GM12878 (cell line): ENCODE data around the gene TMC5. TPM values are rescaled to one million over a fixed set of nuclear protein-coding genes. Genes with fewer than 3 reads are reported as not detected.

ENCODE experiments used
- ATAC-seq: fragments of 200-7000 bp; cut with Tn5 transposase; 3 replicates; pipeline ENCODE4 v1.9.1; 2020; ENCODE audit warnings: mild to moderate bottlenecking, moderate library complexity
- BruUV-seq: library from RNA; stranded (reverse); fragments of 400-500 nt; replicated peaks from 2 replicates; lab custom pipeline; 2021; lab: Mats Ljungman, UMichigan
- CTCF ChIA-PET: fragments of 300-600 bp; sonication (Branson Sonifier 250); formaldehyde crosslinking; extraction: SDS; loops from one replicate; lab custom pipeline; 2021; ENCODE audit warnings: inconsistent platforms; lab: Yijun Ruan, JAX
- POLR2A ChIA-PET: fragments of 350-600 bp; formaldehyde crosslinking; extraction: SDS; loops from one replicate; lab custom pipeline; 2021; ENCODE audit warnings: inconsistent platforms; lab: Charles Lee
- RAD21 ChIA-PET: fragments of 300-600 bp; sonication (Branson Sonifier 250); formaldehyde crosslinking; loops from one replicate; lab custom pipeline; 2023; ENCODE audit warnings: antibody characterized with exemption; ENCODE audit not compliant: unreplicated experiment; lab: Charles Lee
- SMC1A ChIA-PET: fragments of 300-600 bp; sonication (Branson Sonifier 250); formaldehyde crosslinking; loops from one replicate; lab custom pipeline; 2023; ENCODE audit not compliant: unreplicated experiment, uncharacterized antibody; lab: Charles Lee
- DNase-seq: peaks from one replicate; pipeline ENCODE4 v3.0.0-alpha.2; 2011; ENCODE audit warnings: low read depth, low spot score
- FAIRE-seq: peaks from 3 replicates; lab custom pipeline; 2011; peaks lifted over from hg19 to GRCh38; lab: Jason Lieb, UNC
- H2AFZ ChIP-seq: 2 replicates; pipeline ENCODE4 v1.6.0; 2011; ENCODE audit warnings: low read depth, low read length, control low read depth; ENCODE audit not compliant: control insufficient read depth
- H3K27ac ChIP-seq: 2 replicates; pipeline ENCODE4 v1.5.1; 2011; ENCODE audit warnings: control low read depth; ENCODE audit not compliant: control insufficient read depth, insufficient read depth
- H3K27me3 ChIP-seq, 2 experiments: replicated peaks in 1 of 2; 2 replicates each; pipeline versions ENCODE4 v1.6.0 to v1.6.1; 2011; ENCODE audit warnings: low read length in 1 of 2; ENCODE audit not compliant: control insufficient read depth in 2 of 2, insufficient read depth in 2 of 2
- H3K36me3 ChIP-seq, 2 experiments: 2 replicates each; pipeline ENCODE4 v1.5.1; 2011; ENCODE audit warnings: low read length in 1 of 2; ENCODE audit not compliant: control insufficient read depth in 2 of 2, insufficient read depth in 2 of 2
- H3K4me1 ChIP-seq: 2 replicates; pipeline ENCODE4 v1.6.1; 2011; ENCODE audit warnings: mild to moderate bottlenecking, low read length, moderate library complexity, mixed read lengths; ENCODE audit not compliant: control insufficient read depth, insufficient read depth
- H3K4me2 ChIP-seq: 2 replicates; pipeline ENCODE4 v1.6.0; 2011; ENCODE audit warnings: control low read depth; ENCODE audit not compliant: control insufficient read depth, insufficient read depth
- H3K4me3 ChIP-seq: fragments of 200-600 bp; sonication (generic); 2 replicates; pipeline ENCODE4 v1.5.1; 2016
- H3K79me2 ChIP-seq: 2 replicates; pipeline ENCODE4 v1.6.0; 2011; ENCODE audit warnings: low read length; ENCODE audit not compliant: control insufficient read depth, insufficient read depth
- H3K9ac ChIP-seq: 2 replicates; pipeline ENCODE4 v1.8.0; 2011; ENCODE audit warnings: low read length, control low read depth, mixed read lengths; ENCODE audit not compliant: control insufficient read depth, insufficient read depth
- H3K9me3 ChIP-seq: replicated peaks from 3 replicates; pipeline ENCODE4 v1.5.1; 2011; ENCODE audit warnings: mild to moderate bottlenecking, low read length; ENCODE audit not compliant: control insufficient read depth, insufficient read depth
- H4K20me1 ChIP-seq: 2 replicates; pipeline ENCODE4 v1.6.0; 2011; ENCODE audit not compliant: control insufficient read depth, insufficient read depth
- EED ChIP-seq: sonication (generic); IDR thresholded peaks from 2 replicates; pipeline ENCODE4 v1.6.1; 2016; ENCODE audit warnings: antibody characterized with exemption, low read depth
- HDAC6 ChIP-seq: fragments of 200-600 bp; sonication (generic); IDR thresholded peaks from one replicate; pipeline ENCODE4 v1.8.0; 2017; ENCODE audit warnings: antibody characterized with exemption; ENCODE audit not compliant: unreplicated experiment
- IRF4 ChIP-seq: IDR thresholded peaks from 2 replicates; pipeline ENCODE4 v1.6.1; 2011; ENCODE audit warnings: low read depth, low read length
- POLR2AphosphoS2 ChIP-seq: IDR thresholded peaks from 2 replicates; pipeline ENCODE4 v1.6.1; 2011; ENCODE audit warnings: low read depth, mild to moderate bottlenecking, low read length, improper control_type of control experiment, moderate library complexity
- ZNF24 ChIP-seq: fragments of 450-650 bp; IDR thresholded peaks from 2 replicates; pipeline ENCODE4 v1.6.1; 2017; ENCODE audit warnings: antibody characterized with exemption, mild to moderate bottlenecking
- WGBS: methylation state at CpG from one replicate; pipeline ENCODE4 v1.1.6; 2016; ENCODE audit warnings: low lambda C conversion rate; ENCODE audit not compliant: insufficient replicate concordance, insufficient coverage; ENCODE audit errors: missing lambda C conversion rate; 5-methylcytosine and 5-hydroxymethylcytosine counted together
- in situ Hi-C: fragments of 300-500 bp; cut with MboI; formaldehyde crosslinking; loops from 9 replicates; pipeline ENCODE4 v1.14.3; 2018; ENCODE audit warnings: mixed read lengths
- intact Hi-C: fragments of 100-400 bp; cut with micrococcal nuclease; formaldehyde crosslinking; loops from one replicate; pipeline ENCODE4 v1.14.2; 2022; ENCODE audit not compliant: unreplicated experiment
- polyA plus RNA-seq, 11 experiments: library from polyadenylated mRNA; depleted of rRNA in 4 of 11; unstranded in 6 of 11; stranded (reverse) in 5 of 11; fragments of >200 nt; fragmentation: Nextera tagmentation in 4 of 11; fragmentation: Illumina TruSeq in 1 of 11; extraction: Ambion mirVana in 4 of 11; extraction: Trizol in 1 of 11; gene quantifications; 1 replicate in 1 of 11; 2 replicates in 10 of 11; pipeline versions ENCODE4 v1.2.1 to v1.2.3, GENCODE V29; 2011 to 2016; ENCODE audit warnings: inconsistent platforms in 2 of 11, missing spikeins in 2 of 11, low read depth in 1 of 11
- total RNA-seq, 4 experiments: library from RNA; depleted of rRNA in 3 of 4; stranded (reverse); fragments of >200 nt in 3 of 4; fragmentation: Illumina TruSeq in 1 of 4; extraction: Trizol in 1 of 4; gene quantifications; 2 replicates each; pipeline versions ENCODE4 v1.2.1 to v1.2.3, GENCODE V29; 2013 to 2021
- TF ChIP-seq, protein P1 (sequence below): IDR thresholded peaks from 2 replicates; pipeline ENCODE4 v1.6.1; 2011; ENCODE audit warnings: low read depth, low read length, improper control_type of control experiment, borderline replicate concordance

TMC5 gene
- total and polyA plus RNA-seq, 10 of the 15 experiments (the other 5 are each of a cell fraction or from before 2014, with no cell fraction given), result 0.01 to 0.10 (median 0.07) TPM; not detected in 5

DNA sequence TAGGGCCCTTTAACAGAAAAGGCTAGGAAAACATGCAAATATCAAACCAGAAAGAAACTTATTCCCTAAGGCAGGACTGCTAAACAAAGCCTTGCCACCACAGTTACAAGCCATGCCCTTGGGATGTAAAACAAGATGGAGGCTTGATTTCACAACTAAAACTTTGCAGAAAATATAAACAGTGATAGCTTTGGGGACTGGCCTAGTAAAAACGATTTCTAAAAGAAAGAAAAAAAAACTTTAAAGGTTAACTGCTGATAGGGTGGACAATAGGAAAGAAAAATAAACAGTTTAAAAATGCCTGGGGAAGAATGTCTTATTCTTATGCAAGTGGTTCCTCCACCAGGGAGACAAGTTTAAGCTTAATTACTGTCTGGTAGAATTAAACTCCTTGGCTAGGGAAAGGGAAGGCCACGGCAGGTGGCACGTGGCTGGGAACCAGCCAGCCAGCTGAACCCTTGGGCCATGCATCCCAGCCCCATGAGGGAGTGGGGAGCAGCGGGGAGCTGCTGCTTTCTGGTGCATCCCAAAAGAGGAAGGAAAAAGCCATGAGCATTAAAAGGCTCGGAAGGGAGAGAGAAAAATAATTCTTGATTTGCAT lies 10.7 kb upstream of the TMC5 start:
- ChIA-PET POLR2A (no interaction called here), RAD21 (no interaction called here), CTCF (interaction anchor here (1.3 kb wide), 1 partner anchor 14 kb away, joined by 3 read pairs; no protein-coding TSS in a partner anchor), SMC1A (no interaction called here)
- DNase-seq (no peak), ATAC-seq (no peak), FAIRE-seq (no peak)
- no peaks in the 10 kb centered on the region for H3K4me1 ChIP-seq
- H3K9ac ChIP-seq, result no peak overlapping the region
- BruUV-seq, result no TSS peak
- TF ChIP-seq IRF4 (no peak), ZNF24 (no peak), HDAC6 (no peak), EED (no peak), POLR2AphosphoS2 (no peak)
- TF ChIP-seq, protein P1, sequence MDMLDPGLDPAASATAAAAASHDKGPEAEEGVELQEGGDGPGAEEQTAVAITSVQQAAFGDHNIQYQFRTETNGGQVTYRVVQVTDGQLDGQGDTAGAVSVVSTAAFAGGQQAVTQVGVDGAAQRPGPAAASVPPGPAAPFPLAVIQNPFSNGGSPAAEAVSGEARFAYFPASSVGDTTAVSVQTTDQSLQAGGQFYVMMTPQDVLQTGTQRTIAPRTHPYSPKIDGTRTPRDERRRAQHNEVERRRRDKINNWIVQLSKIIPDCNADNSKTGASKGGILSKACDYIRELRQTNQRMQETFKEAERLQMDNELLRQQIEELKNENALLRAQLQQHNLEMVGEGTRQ, result no peak
- no peaks in the 10 kb centered on the region; the same call in 1 of the 3 replicates for H3K9me3 ChIP-seq
- H2AFZ ChIP-seq, result no peak overlapping the region
- H4K20me1 ChIP-seq, result no peaks in the 10 kb centered on the region
- H3K27ac ChIP-seq, result no peak overlapping the region
- H3K27me3 ChIP-seq, result peaks cover 0 to 2% of the 10 kb centered on the region in 2 experiments; a peak in 3 of 4 replicates
- intact Hi-C loops, result no loop called here
- no peak overlapping the region for H3K4me2 ChIP-seq
- 27% methylated on average over 5 of the region's 5 CpGs for WGBS
- H3K4me3 ChIP-seq, result no peak overlapping the region
- no peaks in the 10 kb centered on the region for H3K79me2 ChIP-seq
- in situ Hi-C loops, result no loop called here
- H3K36me3 ChIP-seq, result no peaks in the 10 kb centered on the region
